HG03280 (cell line): ENCODE data around the gene BCAS1.

ENCODE experiments used
- ATAC-seq: cut with Tn5 transposase; IDR thresholded peaks from one replicate; pipeline ENCODE4 v1.9.1; 2021; ENCODE audit warnings: mild to moderate bottlenecking, moderate library complexity; ENCODE audit not compliant: unreplicated experiment

BCAS1 gene

GRCh38 chr20:54078296-54078984, 8.0 kb upstream of the BCAS1 start:
- no peak for ATAC-seq

DNA sequence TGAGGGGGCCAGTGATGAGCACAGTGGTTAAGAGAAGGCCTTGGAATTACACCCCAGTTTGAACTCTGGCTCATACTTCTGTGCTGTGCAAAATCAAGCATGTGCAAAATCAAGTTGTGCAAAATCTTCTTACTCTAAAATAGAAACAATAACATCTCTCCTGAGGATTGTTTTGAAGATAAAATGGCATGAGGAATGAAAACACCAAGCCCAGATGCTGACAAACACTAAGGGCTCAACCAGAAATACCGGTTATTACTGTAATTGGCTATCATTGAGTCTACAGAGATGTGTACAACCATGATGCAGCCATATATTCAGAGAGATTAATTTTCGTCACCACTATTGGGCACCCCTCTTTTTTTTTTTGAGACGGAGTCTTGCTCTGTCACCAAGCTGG, 5.9 kb upstream of the BCAS1 start:
- no peak for ATAC-seq

DNA sequence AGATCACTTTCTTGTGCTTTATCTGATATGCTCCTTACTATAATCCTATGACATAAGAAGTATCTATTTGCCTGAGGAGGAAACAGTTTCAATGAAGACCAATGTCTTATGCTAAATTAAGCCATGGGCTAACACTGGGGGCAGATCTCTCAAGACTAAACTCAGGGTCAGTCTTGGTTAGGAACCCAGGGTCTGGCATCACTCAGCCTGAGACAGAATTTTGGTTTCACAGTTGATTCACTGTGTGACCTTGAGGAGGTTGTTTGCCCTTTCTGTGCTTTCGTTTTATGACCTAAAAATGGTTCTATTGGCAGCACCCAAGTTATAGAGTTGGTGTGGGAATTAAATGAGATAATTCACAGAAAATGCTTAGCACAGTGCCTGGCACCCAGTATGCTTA, 4.9 kb upstream of the BCAS1 start:
- no peak for ATAC-seq

- ATAC-seq, result no peak
These were observed 4.1 kb upstream of the BCAS1 start for GRCh38 chr20:54074511-54074910.

DNA sequence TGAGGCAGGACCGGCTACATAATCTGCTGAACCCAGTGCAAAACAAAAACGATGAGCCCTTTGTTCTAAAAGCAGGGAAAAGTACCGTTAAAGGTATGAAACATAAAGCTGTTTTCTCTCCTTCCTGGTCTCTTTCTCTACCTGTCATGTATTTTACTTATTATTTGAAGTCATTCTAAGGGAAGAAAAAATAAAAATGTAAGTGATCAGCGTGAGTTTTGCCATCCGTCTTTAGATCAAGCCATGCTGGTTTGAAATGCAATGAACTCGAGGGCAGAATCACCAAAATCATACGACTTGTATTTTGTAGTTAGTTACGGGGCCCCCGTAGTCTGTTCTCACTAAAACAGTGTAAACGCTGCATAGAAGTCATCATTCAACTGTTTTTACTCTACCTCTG, 2.9 kb upstream of the BCAS1 start:
- ATAC-seq, result no peak

DNA sequence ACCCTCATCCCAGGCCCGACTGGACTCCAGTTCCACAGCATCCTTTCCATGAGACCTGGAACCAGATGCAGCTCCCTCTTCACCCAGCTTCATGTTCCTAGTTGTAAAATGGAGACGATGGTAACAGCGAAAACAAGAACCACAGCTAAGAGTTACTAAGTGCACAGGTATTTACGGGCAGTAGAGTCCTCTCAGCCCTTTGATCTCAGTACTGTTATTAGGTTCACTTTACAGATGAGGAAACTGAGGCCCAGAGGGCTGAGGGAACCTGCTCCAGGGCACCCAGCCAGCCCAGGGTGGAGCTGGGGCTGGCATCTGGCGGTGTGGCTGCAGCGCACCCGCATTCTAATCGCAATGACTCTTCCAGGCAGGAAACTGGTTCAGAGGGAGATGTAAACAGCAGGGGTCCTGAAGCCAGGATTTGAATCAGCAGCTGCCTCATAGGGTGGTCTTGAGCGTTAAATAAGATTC, 858 bp downstream of the BCAS1 start:
- no peak for ATAC-seq

DNA sequence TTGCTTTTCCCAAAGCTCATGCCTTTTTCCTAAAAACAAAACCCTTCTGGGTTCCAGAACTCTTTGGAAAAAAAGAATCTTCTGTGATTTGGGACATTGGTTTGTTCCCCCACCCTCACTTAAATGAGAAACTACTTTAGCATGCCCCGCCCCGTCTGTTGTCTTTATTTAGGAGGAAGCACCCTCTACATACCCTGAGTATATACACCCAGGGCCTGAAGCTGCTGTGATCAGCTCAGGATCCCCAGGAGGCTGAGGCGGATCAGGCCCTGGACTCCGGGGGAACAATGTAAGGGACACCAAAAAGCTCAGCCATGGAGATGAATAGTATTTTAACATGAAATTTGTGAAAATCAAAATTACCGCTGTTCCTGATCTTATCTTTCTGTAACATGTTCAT, 1.4 kb downstream of the BCAS1 start:
- ATAC-seq, result no peak

DNA sequence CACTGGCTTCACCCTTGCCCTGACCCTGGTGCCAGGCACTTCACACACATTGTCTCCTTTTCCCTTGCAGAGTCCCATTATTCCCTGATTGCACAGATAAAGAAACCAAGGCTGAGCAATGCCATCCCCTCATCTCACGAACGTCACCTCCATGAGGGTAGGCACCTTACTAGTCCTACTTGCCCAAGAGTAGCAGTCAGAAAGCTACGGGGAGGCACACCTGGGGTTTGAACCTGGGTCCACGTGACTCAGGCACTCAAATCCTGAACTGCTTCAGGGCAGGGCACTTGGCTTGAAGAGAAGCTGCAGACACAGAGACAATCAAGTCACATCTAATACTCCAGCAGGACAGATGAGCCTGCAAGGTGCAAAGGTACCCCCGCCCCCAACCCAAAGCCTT, 1.9 kb downstream of the BCAS1 start:
- no peak for ATAC-seq

- ATAC-seq, result no peak
These were observed 2.7 kb downstream of the BCAS1 start for GRCh38 chr20:54067606-54068174.

DNA sequence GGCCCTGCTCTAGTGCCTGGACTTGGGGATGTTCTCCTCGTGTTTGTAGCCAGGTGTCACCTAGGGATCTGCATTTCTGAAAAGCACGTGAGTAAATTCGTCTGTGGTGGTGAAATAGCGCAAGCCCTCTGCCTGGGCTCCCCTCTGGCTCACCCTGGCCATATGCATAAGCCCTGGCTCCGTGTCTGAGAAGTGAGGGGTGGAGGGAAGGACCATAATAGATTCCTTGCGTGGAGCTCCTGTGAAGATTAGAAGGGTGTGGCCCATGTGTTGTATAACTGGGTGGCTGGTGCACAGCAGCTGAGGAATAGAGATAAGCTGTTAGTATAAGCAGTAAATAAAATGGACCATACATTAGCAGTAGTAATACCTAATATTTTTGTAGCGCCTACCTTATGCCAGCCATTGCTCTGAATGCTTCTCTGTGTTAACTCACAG, 4.8 kb downstream of the BCAS1 start:
- ATAC-seq, result no peak

- no peak for ATAC-seq
These were observed 5.5 kb downstream of the BCAS1 start for GRCh38 chr20:54064939-54065338.

DNA sequence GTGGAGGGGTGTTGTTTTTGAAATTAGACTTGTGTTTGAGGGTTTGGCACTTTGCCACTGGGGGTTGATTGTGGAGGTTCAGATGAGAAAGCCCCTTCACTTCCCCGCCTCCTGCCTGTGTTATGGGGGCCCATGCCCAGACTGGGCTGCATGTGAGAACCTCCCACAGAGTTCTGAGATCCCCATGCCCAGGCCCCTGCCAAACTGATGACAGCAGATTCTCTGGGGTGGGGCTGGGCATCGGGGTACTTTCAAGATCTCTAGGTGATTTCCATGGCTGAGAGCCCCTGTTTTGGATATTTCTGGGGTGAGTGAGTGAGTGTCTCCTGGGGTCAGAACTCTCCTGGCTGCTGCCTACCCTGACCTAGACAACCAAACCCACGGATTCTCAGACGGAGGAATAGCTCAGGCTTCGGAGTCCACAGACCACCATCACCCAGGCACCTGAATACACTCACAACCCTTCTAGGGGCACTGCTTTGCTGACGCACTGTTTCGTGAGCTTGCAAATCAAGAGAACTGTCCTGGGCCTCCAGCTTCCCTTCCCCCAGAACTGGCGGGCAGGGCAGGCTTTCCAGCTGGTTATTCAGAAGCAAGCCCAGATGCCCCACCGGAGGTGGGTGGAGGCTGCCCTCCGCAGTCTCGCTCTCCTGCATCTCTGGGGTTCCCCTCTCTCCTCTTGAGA, 6.3 kb downstream of the BCAS1 start:
- no peak for ATAC-seq

DNA sequence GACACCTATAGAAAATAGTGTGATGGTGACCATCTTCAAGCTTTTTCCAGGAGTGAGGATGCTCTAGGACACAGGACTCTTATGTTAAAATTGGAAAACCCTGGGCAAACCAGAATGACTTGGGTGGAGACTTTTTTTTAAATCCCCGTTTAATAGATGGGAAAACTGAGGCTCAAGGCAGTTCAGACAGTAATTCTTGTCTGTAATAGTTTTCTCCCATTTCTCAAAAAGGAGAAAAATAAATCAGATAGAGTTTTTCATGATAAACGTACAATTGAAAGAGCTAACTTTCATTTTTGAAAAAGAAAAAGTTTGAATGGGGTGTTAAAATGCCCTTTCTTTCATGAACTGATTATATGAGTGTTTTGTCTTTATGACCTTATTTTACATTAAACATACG, 6.8 kb downstream of the BCAS1 start:
- ATAC-seq, result no peak

- ATAC-seq, result peak; percentile 46
These were observed 7.5 kb downstream of the BCAS1 start for GRCh38 chr20:54062812-54063280.

GRCh38 chr20:54061101-54061881, 9.1 kb downstream of the BCAS1 start:
- no peak for ATAC-seq

DNA sequence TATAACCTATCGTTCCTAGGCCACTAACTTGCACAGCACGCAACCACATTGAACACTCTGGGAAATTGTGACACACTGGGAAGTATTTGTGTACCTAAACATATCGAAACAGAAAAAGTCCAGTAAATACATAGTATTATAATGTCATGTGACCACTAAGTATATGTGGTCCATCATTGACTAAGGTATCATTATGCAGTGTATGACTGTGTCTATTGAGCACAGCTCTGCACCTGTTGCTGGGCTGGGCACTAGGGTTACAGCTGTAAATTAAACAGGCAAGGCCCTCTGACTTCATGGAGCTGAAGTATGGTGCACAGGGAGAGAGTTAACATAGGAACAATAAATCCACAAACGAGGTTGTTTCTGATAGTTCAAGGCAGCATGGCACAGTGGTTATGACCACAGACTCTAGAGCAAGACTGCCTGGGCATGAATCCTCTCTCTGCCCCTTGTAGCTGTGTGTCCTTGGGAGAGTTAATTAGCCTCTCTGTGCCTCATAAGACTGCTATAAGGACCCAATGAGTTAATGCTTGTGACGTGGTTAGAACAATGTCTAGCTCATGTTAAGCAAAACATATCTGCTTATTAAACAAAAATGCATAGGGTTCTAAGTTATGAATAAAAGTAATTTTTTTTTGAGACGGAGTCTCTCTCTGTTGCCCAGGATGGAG, 10.6 kb downstream of the BCAS1 start:
- no peak for ATAC-seq

- no peak for ATAC-seq
These were observed 11.8 kb downstream of the BCAS1 start for GRCh38 chr20:54058420-54059139.

- ATAC-seq, result no peak
These were observed 13.4 kb downstream of the BCAS1 start for GRCh38 chr20:54056762-54057639.

DNA sequence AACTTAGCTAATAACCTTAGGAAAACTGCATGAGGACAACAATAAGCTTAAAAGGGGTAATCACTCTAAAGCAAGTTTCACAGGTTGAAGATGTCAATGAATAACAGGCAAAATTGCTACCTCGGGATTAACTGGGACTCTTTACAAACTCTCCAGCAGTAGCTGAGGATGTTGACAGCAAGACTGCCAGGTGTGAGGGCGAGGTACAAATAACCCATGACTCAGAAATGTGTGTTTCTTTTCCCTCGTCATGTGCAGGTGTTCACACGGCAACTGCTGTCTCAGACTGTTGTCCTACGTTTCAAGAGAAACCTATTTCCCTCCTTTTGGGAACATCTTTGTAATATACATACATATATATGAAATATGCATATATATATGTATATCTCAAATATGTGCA, 15.9 kb downstream of the BCAS1 start:
- no peak for ATAC-seq
